HUES6 (cell line): Measurements from ENCODE around the gene EBI3.
"Not testable (repeated sequence)": the region's sequence is repeated elsewhere in the genome, so short reads cannot be mapped to it uniquely, and the experiment has no call there.

ENCODE experiments used
- H3K27ac ChIP-seq: 2 replicates; pipeline ENCODE4 v1.7.0; 2013; ENCODE audit warnings: low read depth, mild to moderate bottlenecking, low read length, inconsistent platforms
- H3K27me3 ChIP-seq: 2 replicates; pipeline ENCODE4 v1.6.1; 2013; ENCODE audit warnings: low read length; ENCODE audit not compliant: control insufficient read depth, insufficient read depth
- H3K36me3 ChIP-seq: 2 replicates; pipeline ENCODE4 v1.6.1; 2013; ENCODE audit warnings: low read length; ENCODE audit not compliant: control insufficient read depth, insufficient read depth
- H3K4me1 ChIP-seq: 2 replicates; pipeline ENCODE4 v1.6.1; 2013; ENCODE audit warnings: low read length; ENCODE audit not compliant: control insufficient read depth, insufficient read depth
- H3K4me3 ChIP-seq: 2 replicates; pipeline ENCODE4 v1.5.1; 2013; ENCODE audit warnings: low read depth, low read length
- H3K9ac ChIP-seq: one replicate; pipeline ENCODE4 v1.6.1; 2013; ENCODE audit warnings: mild to moderate bottlenecking, low read length
- H3K9me3 ChIP-seq: 2 replicates; pipeline ENCODE4 v1.6.1; 2013; ENCODE audit warnings: low read depth, low read length; ENCODE audit not compliant: control insufficient read depth, insufficient read depth

EBI3 gene

GRCh38 chr19:4279530-4280422, 50.5 kb downstream of the EBI3 start:
- H3K36me3 ChIP-seq: no peaks in the 10 kb centered on the region
- H3K4me3 ChIP-seq: peak overlapping the region; percentile 61
- peak overlapping the region; percentile 19 for H3K9ac ChIP-seq
- H3K4me1 ChIP-seq: peaks cover 9% of the 10 kb centered on the region; the same call in 1 of the 2 replicates
- H3K27me3 ChIP-seq: peaks cover 50% of the 10 kb centered on the region
- no peaks in the 10 kb centered on the region for H3K9me3 ChIP-seq
- H3K27ac ChIP-seq: no peak overlapping the region

GRCh38 chr19:4284176-4284958, 55.0 kb downstream of the EBI3 start:
- H3K36me3 ChIP-seq: no peaks in the 10 kb centered on the region
- H3K9ac ChIP-seq: no peak overlapping the region
- H3K27me3 ChIP-seq: peaks cover 48% of the 10 kb centered on the region
- no peak overlapping the region for H3K27ac ChIP-seq
- no peaks in the 10 kb centered on the region for H3K9me3 ChIP-seq
- H3K4me3 ChIP-seq: peak overlapping the region; percentile 53
- peaks cover 6% of the 10 kb centered on the region; the same call in 1 of the 2 replicates for H3K4me1 ChIP-seq

- peaks cover 42% of the 10 kb centered on the region for H3K27me3 ChIP-seq
- H3K9ac ChIP-seq: no peak overlapping the region
Observed at GRCh38 chr19:4284974-4285373, 55.7 kb downstream of the EBI3 start.

GRCh38 chr19:4286141-4286540, 56.8 kb downstream of the EBI3 start:
- H3K4me1 ChIP-seq, H3K9ac ChIP-seq, H3K9me3 ChIP-seq, H3K36me3 ChIP-seq, H3K4me3 ChIP-seq, H3K27ac ChIP-seq: not testable (repeated sequence)
- H3K27me3 ChIP-seq: peaks cover 30% of the 10 kb centered on the region

More at GRCh38 chr19:4284974-4285373, 55.7 kb downstream of the EBI3 start:
- Histone ChIP-seq H3K9me3 (no peaks in the 10 kb centered on the region), H3K27ac (no peak overlapping the region), H3K4me1 (peaks cover 6% of the 10 kb centered on the region; the same call in 1 of the 2 replicates), H3K4me3 (peak overlapping the region; percentile 53), H3K36me3 (no peaks in the 10 kb centered on the region)
